Measurements from ENCODE around the gene SOD3.

SOD3 gene

DNA sequence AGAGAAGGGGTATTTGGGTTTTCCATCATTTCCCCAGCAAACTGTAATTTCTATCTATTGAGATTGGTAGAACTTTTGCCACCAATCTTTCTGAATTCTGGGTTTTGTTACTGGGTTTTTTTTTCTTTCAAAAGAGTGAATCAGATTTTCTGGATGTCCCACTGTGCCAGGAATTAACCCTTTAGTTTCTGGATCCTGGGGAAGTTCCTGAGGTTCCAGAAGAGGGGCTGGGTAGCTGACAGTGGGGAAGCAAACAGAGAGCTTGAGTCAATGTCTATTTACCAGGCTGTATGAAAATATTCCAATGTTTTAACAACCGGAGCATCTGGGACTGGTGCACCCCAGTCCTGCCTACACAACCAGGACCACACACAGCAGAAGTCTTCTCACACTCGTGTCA is 25.8 kb upstream of the SOD3 start:
- no peak for DNase-seq (ENCODE audit: low read depth)
- H3K4me3 ChIP-seq (replicated peaks; ENCODE audit: low read depth, low read length), result no peak overlapping the region
- TF ChIP-seq, protein P1, sequence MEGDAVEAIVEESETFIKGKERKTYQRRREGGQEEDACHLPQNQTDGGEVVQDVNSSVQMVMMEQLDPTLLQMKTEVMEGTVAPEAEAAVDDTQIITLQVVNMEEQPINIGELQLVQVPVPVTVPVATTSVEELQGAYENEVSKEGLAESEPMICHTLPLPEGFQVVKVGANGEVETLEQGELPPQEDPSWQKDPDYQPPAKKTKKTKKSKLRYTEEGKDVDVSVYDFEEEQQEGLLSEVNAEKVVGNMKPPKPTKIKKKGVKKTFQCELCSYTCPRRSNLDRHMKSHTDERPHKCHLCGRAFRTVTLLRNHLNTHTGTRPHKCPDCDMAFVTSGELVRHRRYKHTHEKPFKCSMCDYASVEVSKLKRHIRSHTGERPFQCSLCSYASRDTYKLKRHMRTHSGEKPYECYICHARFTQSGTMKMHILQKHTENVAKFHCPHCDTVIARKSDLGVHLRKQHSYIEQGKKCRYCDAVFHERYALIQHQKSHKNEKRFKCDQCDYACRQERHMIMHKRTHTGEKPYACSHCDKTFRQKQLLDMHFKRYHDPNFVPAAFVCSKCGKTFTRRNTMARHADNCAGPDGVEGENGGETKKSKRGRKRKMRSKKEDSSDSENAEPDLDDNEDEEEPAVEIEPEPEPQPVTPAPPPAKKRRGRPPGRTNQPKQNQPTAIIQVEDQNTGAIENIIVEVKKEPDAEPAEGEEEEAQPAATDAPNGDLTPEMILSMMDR (IDR thresholded peaks at IDR 0.05; ENCODE audit: low read length, missing control alignments), result no peak

DNA sequence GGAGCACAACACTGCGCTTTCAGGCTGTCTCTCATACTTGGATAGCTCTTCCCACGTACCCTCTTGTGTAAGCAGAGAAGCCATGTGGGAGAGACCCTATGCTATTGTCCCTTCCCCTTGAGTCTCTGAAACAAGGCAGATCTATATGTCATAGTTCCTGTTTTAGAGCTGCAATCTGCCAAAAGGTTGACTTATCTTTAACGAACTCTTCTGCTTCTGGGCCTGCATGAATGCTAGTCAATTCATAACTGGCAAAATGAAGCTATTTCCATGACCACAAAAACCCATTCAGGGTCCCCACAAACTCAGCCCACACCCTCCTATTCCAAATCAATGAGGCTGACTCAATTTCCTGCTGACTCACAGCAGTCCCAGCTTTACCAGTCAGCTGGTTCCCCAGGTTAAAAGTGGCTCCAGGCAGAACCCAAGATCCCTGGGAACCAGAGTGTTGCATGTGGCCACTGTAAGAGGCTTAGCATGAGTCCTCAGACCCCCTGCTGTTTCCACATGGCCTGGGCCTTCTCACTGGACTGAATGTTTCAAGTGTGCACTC is 25.3 kb upstream of the SOD3 start:
- peak; percentile 60 for DNase-seq (ENCODE audit: low read depth)

DNA sequence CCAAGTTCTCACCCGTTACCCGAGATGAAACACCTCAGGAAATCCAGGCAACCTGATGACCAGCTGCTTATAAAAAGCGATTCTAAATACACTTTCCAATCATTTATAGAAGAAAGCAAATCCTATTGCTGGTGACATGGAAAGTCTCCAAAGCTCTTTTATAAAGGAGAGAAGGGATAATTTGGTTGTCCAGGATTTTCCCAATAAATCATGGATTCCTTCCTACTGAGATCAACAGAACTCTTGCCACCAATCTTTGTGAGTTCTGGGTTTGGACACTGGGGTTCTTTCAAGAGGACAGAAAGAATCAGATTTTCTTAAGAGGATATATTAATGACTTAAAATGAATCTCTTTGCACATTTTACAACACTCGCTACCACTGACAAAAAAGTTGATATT is 24.7 kb upstream of the SOD3 start:
- TF ChIP-seq, protein P1 (IDR thresholded peaks at IDR 0.05; ENCODE audit: low read length, missing control alignments), result no peak
- no peak overlapping the region for H3K4me3 ChIP-seq (replicated peaks; ENCODE audit: low read depth, low read length)
- DNase-seq (ENCODE audit: low read depth), result no peak

More for the DNA sequence above, 25.3 kb upstream of the SOD3 start:
- TF ChIP-seq, protein P1 (IDR thresholded peaks at IDR 0.05; ENCODE audit: low read length, missing control alignments), result no peak
- H3K4me3 ChIP-seq (replicated peaks; ENCODE audit: low read depth, low read length), result no peak overlapping the region

DNA sequence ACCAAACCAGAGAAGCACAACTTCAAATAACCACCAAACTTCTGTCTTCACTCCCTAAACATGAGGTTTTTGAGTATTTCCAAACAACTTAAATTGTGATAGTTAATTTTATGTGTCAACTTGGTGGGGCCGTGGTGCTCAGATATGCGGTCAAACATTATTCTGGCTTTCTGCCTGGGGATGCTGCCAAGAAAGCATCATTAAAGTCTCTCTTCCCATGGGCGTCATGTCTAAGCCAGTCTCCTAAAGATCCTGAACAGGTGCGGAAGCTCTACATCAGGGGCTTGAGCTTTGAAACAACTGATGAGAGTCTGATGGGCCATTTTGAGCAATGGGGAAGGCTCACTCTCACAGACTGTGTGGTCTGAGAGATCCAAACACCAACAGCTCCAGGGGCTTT is 24.1 kb upstream of the SOD3 start:
- TF ChIP-seq, protein P1 (IDR thresholded peaks at IDR 0.05; ENCODE audit: low read length, missing control alignments), result no peak
- DNase-seq (ENCODE audit: low read depth), result no peak
- H3K4me3 ChIP-seq (replicated peaks; ENCODE audit: low read depth, low read length), result no peak overlapping the region

DNA sequence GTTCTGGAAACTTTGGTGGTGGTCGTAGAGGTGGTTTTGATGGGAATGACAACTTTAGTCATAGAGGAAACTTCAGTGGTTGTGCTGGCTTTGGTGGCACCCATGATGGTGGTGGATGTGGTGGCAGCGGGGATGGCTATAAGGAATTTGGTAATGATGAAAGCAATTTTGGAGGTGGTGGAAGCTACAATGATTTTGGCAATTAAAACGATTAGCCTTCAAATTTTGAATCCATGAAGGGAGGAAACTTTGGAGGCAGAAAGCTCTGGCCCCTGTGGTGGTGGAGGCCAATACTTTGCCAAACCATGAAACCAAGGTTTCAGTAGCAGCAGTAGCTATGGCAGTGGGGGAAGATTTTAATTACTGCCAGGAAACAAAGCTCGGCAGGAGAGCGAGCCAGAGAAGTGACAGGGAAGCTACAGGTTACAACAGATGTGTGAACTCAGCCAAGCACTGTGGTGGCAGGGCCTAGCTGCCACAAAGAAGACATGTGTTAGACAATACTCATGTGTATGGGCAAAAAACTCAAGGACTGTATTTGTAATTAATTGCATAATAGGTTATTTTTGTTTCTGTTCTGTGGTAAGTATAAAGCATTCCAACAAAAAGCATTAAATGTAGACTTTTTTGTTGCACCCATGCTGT is 23.2 kb upstream of the SOD3 start:
- DNase-seq (ENCODE audit: low read depth), result no peak
- no peak overlapping the region for H3K4me3 ChIP-seq (replicated peaks; ENCODE audit: low read depth, low read length)
- TF ChIP-seq, protein P1 (IDR thresholded peaks at IDR 0.05; ENCODE audit: low read length, missing control alignments), result no peak

DNA sequence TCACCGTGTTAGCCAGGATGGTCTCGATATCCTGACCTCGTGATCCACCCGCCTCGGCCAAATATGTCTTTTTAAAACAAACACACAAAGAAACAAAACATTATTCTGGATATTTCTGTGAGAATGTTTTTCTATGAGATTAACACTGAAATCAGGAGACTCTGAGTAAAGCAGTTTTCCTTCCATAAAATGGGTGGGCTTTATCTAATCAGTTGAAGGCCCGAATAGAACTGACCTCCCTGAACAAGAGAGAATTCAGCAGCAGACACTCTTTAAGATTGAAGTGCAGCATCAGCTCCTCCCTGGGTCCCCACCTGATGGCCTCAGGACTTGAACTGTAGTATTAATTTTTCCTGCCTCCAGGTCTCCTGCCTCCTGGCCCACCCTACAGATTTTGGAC is 22.4 kb upstream of the SOD3 start:
- TF ChIP-seq, protein P1 (IDR thresholded peaks at IDR 0.05; ENCODE audit: low read length, missing control alignments), result no peak

DNA sequence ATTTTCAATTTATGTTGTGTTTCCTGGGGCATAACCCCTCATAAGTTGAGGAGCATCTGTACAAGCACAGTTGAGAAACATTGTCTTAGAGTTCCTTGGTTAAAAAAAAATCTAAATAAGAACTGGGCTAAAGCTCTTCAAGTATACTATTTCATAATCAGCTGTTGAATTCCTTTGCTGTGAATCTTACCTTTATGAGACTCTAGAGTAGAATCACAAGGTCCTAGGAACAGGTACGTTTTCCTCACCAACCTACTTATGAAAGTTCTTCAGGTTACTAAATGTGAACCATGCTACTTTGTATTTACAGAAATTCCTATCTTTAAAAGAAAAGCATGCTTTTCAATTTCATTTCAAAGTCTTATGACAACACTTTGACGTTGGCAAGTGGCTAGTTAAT is 20.9 kb upstream of the SOD3 start:
- H3K4me3 ChIP-seq (replicated peaks; ENCODE audit: low read depth, low read length), result no peak overlapping the region
- TF ChIP-seq, protein P1 (IDR thresholded peaks at IDR 0.05; ENCODE audit: low read length, missing control alignments), result no peak
- DNase-seq (ENCODE audit: low read depth), result no peak

More for the DNA sequence above, 22.4 kb upstream of the SOD3 start:
- no peak overlapping the region for H3K4me3 ChIP-seq (replicated peaks; ENCODE audit: low read depth, low read length)
- no peak for DNase-seq (ENCODE audit: low read depth)

All from fibroblast of pulmonary artery (primary cell).